Gastrocnemius medialis (tissue), 4 donors: ENCODE measurements around the gene HADH.

ENCODE experiments used
- POLR2A ChIP-seq, 2 donors: fragments of 450-650 bp; IDR thresholded peaks; one replicate each; pipeline ENCODE4 v1.6.1; 2017; ENCODE audit warnings: antibody characterized with exemption in 2 of 2, mild to moderate bottlenecking in 2 of 2, moderate library complexity in 2 of 2
- TF ChIP-seq, protein P1 (sequence below), 5 experiments: fragments of 450-650 bp in 3 of 5; fragments of 200-600 bp in 2 of 5; sonication (generic) in 2 of 5; IDR thresholded peaks in 4 of 5; conservative IDR thresholded peaks in 1 of 5; 1 replicate in 4 of 5; 2 replicates in 1 of 5; pipeline ENCODE4 v1.5.1; 2016 to 2019; ENCODE audit warnings: antibody characterized with exemption in 5 of 5, mild to moderate bottlenecking in 3 of 5, moderate library complexity in 3 of 5

DNA sequence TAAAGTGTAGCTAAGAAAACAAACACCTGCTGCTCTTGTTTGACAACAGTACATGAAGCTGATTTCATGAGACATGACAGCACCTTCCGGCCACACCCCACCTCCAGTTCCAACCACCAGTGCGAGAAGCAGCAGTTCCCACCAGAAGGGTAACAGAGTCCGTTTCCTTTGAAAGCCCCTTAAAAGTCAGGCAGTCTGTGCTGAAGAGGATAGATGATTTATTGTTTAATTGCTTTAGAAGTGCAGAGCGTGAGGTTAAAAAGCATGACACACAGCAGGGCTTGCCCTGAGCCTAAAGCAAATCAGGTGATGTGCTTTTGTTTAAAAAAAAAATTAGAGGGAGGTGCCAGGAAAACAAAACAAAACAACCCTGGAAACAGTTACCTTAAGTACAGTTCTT is 82.6 kb downstream of the HADH start:
- TF ChIP-seq, protein P1, sequence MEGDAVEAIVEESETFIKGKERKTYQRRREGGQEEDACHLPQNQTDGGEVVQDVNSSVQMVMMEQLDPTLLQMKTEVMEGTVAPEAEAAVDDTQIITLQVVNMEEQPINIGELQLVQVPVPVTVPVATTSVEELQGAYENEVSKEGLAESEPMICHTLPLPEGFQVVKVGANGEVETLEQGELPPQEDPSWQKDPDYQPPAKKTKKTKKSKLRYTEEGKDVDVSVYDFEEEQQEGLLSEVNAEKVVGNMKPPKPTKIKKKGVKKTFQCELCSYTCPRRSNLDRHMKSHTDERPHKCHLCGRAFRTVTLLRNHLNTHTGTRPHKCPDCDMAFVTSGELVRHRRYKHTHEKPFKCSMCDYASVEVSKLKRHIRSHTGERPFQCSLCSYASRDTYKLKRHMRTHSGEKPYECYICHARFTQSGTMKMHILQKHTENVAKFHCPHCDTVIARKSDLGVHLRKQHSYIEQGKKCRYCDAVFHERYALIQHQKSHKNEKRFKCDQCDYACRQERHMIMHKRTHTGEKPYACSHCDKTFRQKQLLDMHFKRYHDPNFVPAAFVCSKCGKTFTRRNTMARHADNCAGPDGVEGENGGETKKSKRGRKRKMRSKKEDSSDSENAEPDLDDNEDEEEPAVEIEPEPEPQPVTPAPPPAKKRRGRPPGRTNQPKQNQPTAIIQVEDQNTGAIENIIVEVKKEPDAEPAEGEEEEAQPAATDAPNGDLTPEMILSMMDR (IDR thresholded peaks at IDR 0.05 in 4 of 5, conservative IDR thresholded peaks at IDR 0.05 in 1 of 5), result no peak
- no peak for TF ChIP-seq POLR2A (IDR thresholded peaks at IDR 0.05)
